IMR-90 (cell line): Measurements from ENCODE around the gene RAPGEF2. TPM values are rescaled to one million over a fixed set of nuclear protein-coding genes. Genes with fewer than 3 reads are reported as not detected.

Experiments
- ATAC-seq: fragments of 200-7000 bp; cut with Tn5 transposase; 2 replicates; pipeline ENCODE4 v1.9.1; 2020; ENCODE audit warnings: low read depth, mild to moderate bottlenecking, moderate library complexity
- Bru-seq: library from RNA; stranded (reverse); fragments of 400-500 nt; gene quantifications from one replicate; lab custom pipeline; 2021; lab: Mats Ljungman, UMichigan
- BruChase-seq, 2 experiments: library from RNA; stranded (reverse); fragments of 400-500 nt; gene quantifications; one replicate each; lab custom pipeline; 2021; lab: Mats Ljungman, UMichigan
- BruUV-seq: library from RNA; stranded (reverse); fragments of 400-500 nt; replicated peaks from 2 replicates; lab custom pipeline; 2021; lab: Mats Ljungman, UMichigan
- CTCF ChIA-PET: fragments of 300-600 bp; formaldehyde crosslinking; extraction: SDS; loops from one replicate; lab custom pipeline; 2021; ENCODE audit warnings: antibody characterized with exemption; lab: Yijun Ruan, JAX
- POLR2A ChIA-PET: fragments of 300-600 bp; sonication (Branson Sonifier 250); formaldehyde crosslinking; loops from one replicate; lab custom pipeline; 2022; ENCODE audit warnings: antibody characterized with exemption; ENCODE audit not compliant: unreplicated experiment; lab: Charles Lee
- DNase-seq: peaks from one replicate; pipeline ENCODE4 v3.0.0; 2013
- H2AFZ ChIP-seq: replicated peaks from 2 replicates; pipeline ENCODE3; 2013; ENCODE audit warnings: low read length, mild to moderate bottlenecking; ENCODE audit not compliant: poor library complexity
- H2AK5ac ChIP-seq: 2 replicates; pipeline ENCODE4 v1.6.1; 2013; ENCODE audit warnings: low read depth, low read length, inconsistent platforms
- H2AK9ac ChIP-seq: replicated peaks from 2 replicates; pipeline ENCODE3; 2013; ENCODE audit warnings: mild to moderate bottlenecking, low read depth, low read length, moderate library complexity; ENCODE audit not compliant: poor library complexity
- H2BK120ac ChIP-seq: 2 replicates; pipeline ENCODE4 v1.6.1; 2013; ENCODE audit warnings: low read depth, low read length, inconsistent platforms
- H2BK15ac ChIP-seq: 3 replicates; pipeline ENCODE4 v1.6.1; 2013; ENCODE audit warnings: low read depth, low read length, inconsistent platforms
- H2BK20ac ChIP-seq: 2 replicates; pipeline ENCODE4 v1.6.1; 2013; ENCODE audit warnings: low read depth, mild to moderate bottlenecking, inconsistent platforms, low read length, moderate library complexity
- H2BK5ac ChIP-seq: 2 replicates; pipeline ENCODE4 v1.6.1; 2013; ENCODE audit warnings: mild to moderate bottlenecking, low read depth, low read length, inconsistent platforms; ENCODE audit not compliant: poor library complexity, severe bottlenecking
- H3K14ac ChIP-seq: replicated peaks from 2 replicates; pipeline ENCODE4 v1.6.1; 2013; ENCODE audit warnings: low read depth, low read length, inconsistent platforms
- H3K18ac ChIP-seq: 2 replicates; pipeline ENCODE4 v1.6.1; 2013; ENCODE audit warnings: low read depth, low read length, control low read depth
- H3K23ac ChIP-seq: 2 replicates; pipeline ENCODE4 v1.6.1; 2013; ENCODE audit warnings: low read depth, low read length, inconsistent platforms
- H3K27ac ChIP-seq: 2 replicates; pipeline ENCODE4 v1.5.1; 2013; ENCODE audit warnings: mild to moderate bottlenecking, control low read depth, low read length; ENCODE audit not compliant: insufficient read depth
- H3K27me3 ChIP-seq: 2 replicates; pipeline ENCODE4 v1.6.1; 2013; ENCODE audit warnings: low read length; ENCODE audit not compliant: control insufficient read depth, insufficient read depth
- H3K36me3 ChIP-seq: 2 replicates; pipeline ENCODE4 v1.6.1; 2013; ENCODE audit warnings: low read length, mixed read lengths; ENCODE audit not compliant: control insufficient read depth, insufficient read depth
- H3K4ac ChIP-seq: 2 replicates; pipeline ENCODE4 v1.6.1; 2013; ENCODE audit warnings: low read depth, low read length, inconsistent platforms
- H3K4me1 ChIP-seq: 2 replicates; pipeline ENCODE4 v1.6.1; 2013; ENCODE audit warnings: low read length, mixed read lengths; ENCODE audit not compliant: control insufficient read depth, insufficient read depth
- H3K4me2 ChIP-seq: 2 replicates; pipeline ENCODE4 v1.6.1; 2013; ENCODE audit warnings: low read depth, mild to moderate bottlenecking, control low read depth, low read length, moderate library complexity
- H3K4me3 ChIP-seq: 2 replicates; pipeline ENCODE4 v1.5.1; 2013; ENCODE audit warnings: low read depth, mild to moderate bottlenecking, control low read depth, low read length, moderate library complexity; ENCODE audit not compliant: insufficient read depth
- H3K56ac ChIP-seq: 2 replicates; pipeline ENCODE4 v1.6.1; 2013; ENCODE audit warnings: low read length, inconsistent platforms; ENCODE audit not compliant: insufficient read depth; ENCODE audit errors: extremely low read depth
- H3K79me1 ChIP-seq, 2 experiments: 2 replicates each; pipeline ENCODE4 v1.6.1; 2013; ENCODE audit warnings: low read length in 2 of 2, inconsistent platforms in 1 of 2, low read depth in 1 of 2
- H3K9ac ChIP-seq: 2 replicates; pipeline ENCODE4 v1.6.1; 2013; ENCODE audit warnings: low read depth, low read length, control low read depth
- H3K9me1 ChIP-seq: 2 replicates; pipeline ENCODE4 v1.6.1; 2013; ENCODE audit warnings: low read length, inconsistent platforms; ENCODE audit not compliant: insufficient read depth
- H3K9me3 ChIP-seq: 2 replicates; pipeline ENCODE4 v1.6.1; 2013; ENCODE audit warnings: low read length; ENCODE audit not compliant: control insufficient read depth, insufficient read depth
- H4K20me1 ChIP-seq: 2 replicates; pipeline ENCODE4 v1.6.1; 2013; ENCODE audit warnings: low read length, inconsistent platforms; ENCODE audit not compliant: insufficient read depth
- H4K5ac ChIP-seq: 2 replicates; pipeline ENCODE4 v1.6.1; 2013; ENCODE audit warnings: mild to moderate bottlenecking, low read depth, low read length, control low read depth
- H4K8ac ChIP-seq, 2 experiments: 2 replicates each; pipeline ENCODE4 v1.6.1; 2013; ENCODE audit warnings: low read depth in 2 of 2, low read length in 2 of 2, control low read depth in 1 of 2, inconsistent platforms in 1 of 2
- H4K91ac ChIP-seq: 2 replicates; pipeline ENCODE4 v1.6.1; 2013; ENCODE audit warnings: low read depth, low read length, inconsistent platforms; ENCODE audit not compliant: insufficient read depth
- CHD1 ChIP-seq: IDR thresholded peaks from 2 replicates; pipeline ENCODE4 v1.6.1; 2012; ENCODE audit warnings: low read depth, low read length, improper control_type of control experiment
- MAZ ChIP-seq: IDR thresholded peaks from 2 replicates; pipeline ENCODE4 v1.6.1; 2012; ENCODE audit warnings: low read depth, mild to moderate bottlenecking, low read length, improper control_type of control experiment, moderate library complexity, borderline replicate concordance
- MXI1 ChIP-seq: IDR thresholded peaks from 2 replicates; pipeline ENCODE4 v1.6.1; 2012; ENCODE audit warnings: low read depth, mild to moderate bottlenecking, low read length, moderate library complexity, borderline replicate concordance
- POLR2A ChIP-seq: IDR thresholded peaks from 2 replicates; pipeline ENCODE4 v1.6.1; 2012; ENCODE audit warnings: mild to moderate bottlenecking, low read depth, low read length
- RAD21 ChIP-seq: IDR thresholded peaks from 2 replicates; pipeline ENCODE4 v1.6.1; 2012; ENCODE audit warnings: low read length, improper control_type of control experiment
- WGBS, 2 experiments: methylation state at CpG; one replicate each; pipeline versions ENCODE4 v1.1.5 to v1.1.7; 2013; ENCODE audit warnings: missing lambda C conversion rate in 2 of 2; ENCODE audit not compliant: insufficient read length in 1 of 2; ENCODE audit errors: extremely low coverage in 2 of 2; 5-methylcytosine and 5-hydroxymethylcytosine counted together
- dilution Hi-C: fragments of 300-500 bp; cut with HindIII; formaldehyde crosslinking; loops from one replicate; pipeline ENCODE4 v1.14.3; 2018; ENCODE audit warnings: low sequenced_read_pairs; ENCODE audit not compliant: unreplicated experiment
- in situ Hi-C: fragments of 300-500 bp; cut with MboI; formaldehyde crosslinking; loops from 3 replicates; pipeline ENCODE4 v1.14.3; 2019; ENCODE audit warnings: low sequenced_read_pairs, inconsistent platforms, mixed read lengths
- intact Hi-C: fragments of 100-400 bp; cut with micrococcal nuclease; formaldehyde crosslinking; loops from 2 replicates; pipeline ENCODE4 v1.10.0; 2022
- long read RNA-seq: library from polyadenylated mRNA; unstranded; transcript quantifications from one replicate; pipeline ENCODE4 v2.0.0, GENCODE V29; 2021; ENCODE audit not compliant: unreplicated experiment
- polyA plus RNA-seq, 3 experiments: library from polyadenylated mRNA; depleted of rRNA; stranded (reverse); fragments of >200 nt; gene quantifications; 2 replicates each; pipeline ENCODE4 v1.2.3, GENCODE V29; 2012; ENCODE audit warnings: low replicate concordance in 1 of 3
- total RNA-seq: library from RNA; depleted of rRNA; stranded (reverse); fragments of >200 nt; gene quantifications from 2 replicates; pipeline ENCODE4 v1.2.3, GENCODE V29; 2012; rRNA removed
- TF ChIP-seq, protein P1 (sequence below): fragments of 150-350 bp; IDR thresholded peaks from 2 replicates; pipeline ENCODE4 v1.6.1; 2017; ENCODE audit warnings: mild to moderate bottlenecking, antibody characterized with exemption, low read length, low read depth

Gene RAPGEF2, protein sequence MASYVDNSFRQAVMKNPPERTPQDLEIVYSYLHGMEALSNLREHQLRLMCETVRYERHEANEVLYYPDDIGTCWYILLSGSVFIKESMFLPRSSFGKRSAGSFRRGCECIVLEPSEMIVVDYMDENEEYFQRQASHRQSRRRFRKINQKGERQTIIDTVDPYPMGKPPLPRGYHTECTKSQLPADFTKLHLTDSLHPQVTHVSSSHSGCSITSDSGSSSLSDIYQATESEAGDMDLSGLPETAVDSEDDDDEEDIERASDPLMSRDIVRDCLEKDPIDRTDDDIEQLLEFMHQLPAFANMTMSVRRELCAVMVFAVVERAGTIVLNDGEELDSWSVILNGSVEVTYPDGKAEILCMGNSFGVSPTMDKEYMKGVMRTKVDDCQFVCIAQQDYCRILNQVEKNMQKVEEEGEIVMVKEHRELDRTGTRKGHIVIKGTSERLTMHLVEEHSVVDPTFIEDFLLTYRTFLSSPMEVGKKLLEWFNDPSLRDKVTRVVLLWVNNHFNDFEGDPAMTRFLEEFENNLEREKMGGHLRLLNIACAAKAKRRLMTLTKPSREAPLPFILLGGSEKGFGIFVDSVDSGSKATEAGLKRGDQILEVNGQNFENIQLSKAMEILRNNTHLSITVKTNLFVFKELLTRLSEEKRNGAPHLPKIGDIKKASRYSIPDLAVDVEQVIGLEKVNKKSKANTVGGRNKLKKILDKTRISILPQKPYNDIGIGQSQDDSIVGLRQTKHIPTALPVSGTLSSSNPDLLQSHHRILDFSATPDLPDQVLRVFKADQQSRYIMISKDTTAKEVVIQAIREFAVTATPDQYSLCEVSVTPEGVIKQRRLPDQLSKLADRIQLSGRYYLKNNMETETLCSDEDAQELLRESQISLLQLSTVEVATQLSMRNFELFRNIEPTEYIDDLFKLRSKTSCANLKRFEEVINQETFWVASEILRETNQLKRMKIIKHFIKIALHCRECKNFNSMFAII (N-terminal part only)
- total RNA-seq: 109 and 126 TPM in 2 replicates
- polyA plus RNA-seq (2012; rRNA removed): 25.6 and 27.6 TPM in 2 replicates
- polyA plus RNA-seq (2012; cell fraction: cytosol; rRNA removed): 7.5 and 8.0 TPM in 2 replicates
- polyA plus RNA-seq (2012; cell fraction: nucleus; rRNA removed; ENCODE audit: low replicate concordance): 19.5 and 127 TPM in 2 replicates
- Bru-seq, nascent RNA: percentile 91 among the genes with signal in this experiment
- percentile 63 among the genes with signal in this experiment for BruChase-seq, experiment 1, labeled RNA remaining after a 6-hour chase
- BruChase-seq, experiment 2, labeled RNA remaining after a 2-hour chase: percentile 79 among the genes with signal in this experiment
- long read RNA-seq, partial matches to known transcripts: 17 of 26 reads
- long read RNA-seq, other reads (novel, unspliced or antisense): 9 of 26 reads

- Histone ChIP-seq H4K91ac (no peak within 1 kb of the TSS), H3K27ac (peak within 1 kb of the TSS; percentile 40), H4K20me1 (peaks cover 27% of the 10 kb centered on the region; the same call in 1 of the 2 replicates), H3K4me3 (peak within 1 kb of the TSS; percentile 88), H3K4ac (peak within 1 kb of the TSS; percentile 26; the same call in 1 of the 2 replicates), H2BK5ac (peak within 1 kb of the TSS; percentile 27), H3K9ac (peak within 1 kb of the TSS; percentile 65), H4K8ac (peak within 1 kb of the TSS in 1 of 2 experiments; percentile 57; a peak in 2 of 4 replicates), H3K23ac (peak within 1 kb of the TSS; percentile 69; the same call in 1 of the 2 replicates), H3K9me1 (0 out of 2 replicates have a peak, but pooled peaks cover 3% of the 10 kb centered on the region), H2BK20ac (no peak within 1 kb of the TSS), H2BK15ac (no peak within 1 kb of the TSS), H2AK9ac (peak within 1 kb of the TSS; percentile 85), H3K18ac (no peak within 1 kb of the TSS), H3K4me1 (peaks cover 2% of the 10 kb centered on the region), H4K5ac (no peak within 1 kb of the TSS), H3K4me2 (peak within 1 kb of the TSS; percentile 60), H3K9me3 (no peaks in the 10 kb centered on the region), H3K79me1 (peaks cover 12 to 30% of the 10 kb centered on the region in 2 experiments), H3K14ac (0 out of 2 replicates have a peak within 1 kb of the TSS, but pooled peaks have one; percentile 54), H3K36me3 (no peaks in the 10 kb centered on the region), H2AK5ac (peak within 1 kb of the TSS; percentile 51; the same call in 1 of the 2 replicates), H3K56ac (no peak within 1 kb of the TSS; the same call in 1 of the 2 replicates), H3K27me3 (peaks cover 14% of the 10 kb centered on the region), H2BK120ac (no peak within 1 kb of the TSS), H2AFZ (peak within 1 kb of the TSS; percentile 95)
- no peak for TF ChIP-seq MXI1
- 0 out of 2 replicates have a peak, but pooled peaks have one; percentile 39 for TF ChIP-seq CHD1
- TF ChIP-seq MAZ: peak; percentile 78; the same call in 1 of the 2 replicates
- TF ChIP-seq POLR2A: peak; percentile 93
- TF ChIP-seq, protein P1, sequence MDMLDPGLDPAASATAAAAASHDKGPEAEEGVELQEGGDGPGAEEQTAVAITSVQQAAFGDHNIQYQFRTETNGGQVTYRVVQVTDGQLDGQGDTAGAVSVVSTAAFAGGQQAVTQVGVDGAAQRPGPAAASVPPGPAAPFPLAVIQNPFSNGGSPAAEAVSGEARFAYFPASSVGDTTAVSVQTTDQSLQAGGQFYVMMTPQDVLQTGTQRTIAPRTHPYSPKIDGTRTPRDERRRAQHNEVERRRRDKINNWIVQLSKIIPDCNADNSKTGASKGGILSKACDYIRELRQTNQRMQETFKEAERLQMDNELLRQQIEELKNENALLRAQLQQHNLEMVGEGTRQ: no peak
- peak; percentile 12; the same call in 1 of the 2 replicates for TF ChIP-seq RAD21
- ChIA-PET CTCF (no interaction called here), POLR2A (no interaction called here)
- intact Hi-C loops (loop anchor here (1.0 to 10.0 kb wide), 3 partner anchors 72 to 368 kb away; no protein-coding TSS in a partner anchor), in situ Hi-C loops (no loop called here), dilution Hi-C loops (no loop called here)
- DNase-seq (peak; percentile 91), ATAC-seq (peak; percentile 87)
- BruUV-seq: no TSS peak
- WGBS, 2 experiments: 0% methylated on average over 22 of the region's 100 CpGs; no CpG with 5 or more reads in 1 of the 2 experiments
Observed at GRCh38 chr4:159102622-159103383, at the start of gene RAPGEF2. Gene RAPGEF2 (plus strand): TSS chr4:159103079. CDS start chr4:159104163, 1,084 bp downstream.
